HL-60 (cell line): ENCODE measurements around the gene USO1.
A peak's percentile ranks its signal among the peaks of the same experiment; 100 is the strongest.

Experiments
- DNase-seq, 2 experiments: peaks; one replicate each; pipeline ENCODE4 v3.0.0-alpha.2; 2010 to 2020; ENCODE audit warnings: low read depth in 1 of 2, low spot score in 1 of 2
- H3K27ac ChIP-seq: fragments of 250-450 bp; sonication (Bioruptor Pico); replicated peaks from 2 replicates; pipeline ENCODE4 v1.5.1; 2020; ENCODE audit warnings: mild to moderate bottlenecking, moderate library complexity
- H3K27me3 ChIP-seq: fragments of 250-450 bp; sonication (Bioruptor Pico); 2 replicates; pipeline ENCODE4 v1.5.1; 2021; ENCODE audit warnings: mild to moderate bottlenecking, moderate library complexity; ENCODE audit not compliant: insufficient read depth, poor library complexity, severe bottlenecking
- H3K4me3 ChIP-seq: replicated peaks from 2 replicates; pipeline ENCODE4 v1.5.1; 2011; ENCODE audit warnings: mild to moderate bottlenecking, control low read depth, low read length; ENCODE audit not compliant: insufficient read depth
- GABPA ChIP-seq: IDR thresholded peaks from 2 replicates; pipeline ENCODE4 v1.6.1; 2012; ENCODE audit warnings: low read depth
- POLR2AphosphoS5 ChIP-seq: IDR thresholded peaks from 2 replicates; pipeline ENCODE4 v1.6.1; 2012; ENCODE audit warnings: low read depth
- SPI1 ChIP-seq: IDR thresholded peaks from 2 replicates; pipeline ENCODE4 v1.6.1; 2012; ENCODE audit warnings: low read depth, mild to moderate bottlenecking, borderline replicate concordance
- TF ChIP-seq, protein P1 (sequence below): IDR thresholded peaks from 2 replicates; pipeline ENCODE4 v1.6.1; 2012; ENCODE audit warnings: low read depth; ENCODE audit not compliant: insufficient replicate concordance
- TF ChIP-seq, protein P2 (sequence below): IDR thresholded peaks from one replicate; pipeline ENCODE4 v1.5.1; 2011; ENCODE audit warnings: low read length, control low read depth, inconsistent platforms; ENCODE audit not compliant: insufficient read depth

USO1 gene

DNA sequence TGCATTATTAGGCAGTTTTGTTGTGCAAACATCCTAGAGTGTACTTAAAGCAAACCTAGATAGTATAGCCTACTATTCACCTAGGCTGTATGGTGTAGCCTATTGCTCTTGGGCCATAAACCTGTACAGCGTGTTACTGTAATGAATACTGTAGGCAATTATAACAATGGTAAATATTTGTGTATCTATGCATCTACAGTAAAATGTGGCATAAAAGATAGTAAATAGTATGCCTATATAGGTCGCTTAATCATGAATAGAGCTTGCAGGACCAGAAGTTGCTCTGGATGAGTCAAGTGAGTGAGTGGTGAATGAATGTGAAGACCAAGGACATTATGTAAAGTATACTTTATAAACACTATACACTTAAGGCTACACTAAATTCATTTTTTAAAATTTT, 16.6 kb downstream of the USO1 start:
- Histone ChIP-seq H3K27me3 (no peaks in the 10 kb centered on the region), H3K4me3 (no peak overlapping the region), H3K27ac (no peak overlapping the region)
- no peak for DNase-seq
- TF ChIP-seq GABPA (no peak), SPI1 (no peak), POLR2AphosphoS5 (no peak)
- TF ChIP-seq, protein P1, sequence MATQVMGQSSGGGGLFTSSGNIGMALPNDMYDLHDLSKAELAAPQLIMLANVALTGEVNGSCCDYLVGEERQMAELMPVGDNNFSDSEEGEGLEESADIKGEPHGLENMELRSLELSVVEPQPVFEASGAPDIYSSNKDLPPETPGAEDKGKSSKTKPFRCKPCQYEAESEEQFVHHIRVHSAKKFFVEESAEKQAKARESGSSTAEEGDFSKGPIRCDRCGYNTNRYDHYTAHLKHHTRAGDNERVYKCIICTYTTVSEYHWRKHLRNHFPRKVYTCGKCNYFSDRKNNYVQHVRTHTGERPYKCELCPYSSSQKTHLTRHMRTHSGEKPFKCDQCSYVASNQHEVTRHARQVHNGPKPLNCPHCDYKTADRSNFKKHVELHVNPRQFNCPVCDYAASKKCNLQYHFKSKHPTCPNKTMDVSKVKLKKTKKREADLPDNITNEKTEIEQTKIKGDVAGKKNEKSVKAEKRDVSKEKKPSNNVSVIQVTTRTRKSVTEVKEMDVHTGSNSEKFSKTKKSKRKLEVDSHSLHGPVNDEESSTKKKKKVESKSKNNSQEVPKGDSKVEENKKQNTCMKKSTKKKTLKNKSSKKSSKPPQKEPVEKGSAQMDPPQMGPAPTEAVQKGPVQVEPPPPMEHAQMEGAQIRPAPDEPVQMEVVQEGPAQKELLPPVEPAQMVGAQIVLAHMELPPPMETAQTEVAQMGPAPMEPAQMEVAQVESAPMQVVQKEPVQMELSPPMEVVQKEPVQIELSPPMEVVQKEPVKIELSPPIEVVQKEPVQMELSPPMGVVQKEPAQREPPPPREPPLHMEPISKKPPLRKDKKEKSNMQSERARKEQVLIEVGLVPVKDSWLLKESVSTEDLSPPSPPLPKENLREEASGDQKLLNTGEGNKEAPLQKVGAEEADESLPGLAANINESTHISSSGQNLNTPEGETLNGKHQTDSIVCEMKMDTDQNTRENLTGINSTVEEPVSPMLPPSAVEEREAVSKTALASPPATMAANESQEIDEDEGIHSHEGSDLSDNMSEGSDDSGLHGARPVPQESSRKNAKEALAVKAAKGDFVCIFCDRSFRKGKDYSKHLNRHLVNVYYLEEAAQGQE = no peak
- TF ChIP-seq, protein P2, sequence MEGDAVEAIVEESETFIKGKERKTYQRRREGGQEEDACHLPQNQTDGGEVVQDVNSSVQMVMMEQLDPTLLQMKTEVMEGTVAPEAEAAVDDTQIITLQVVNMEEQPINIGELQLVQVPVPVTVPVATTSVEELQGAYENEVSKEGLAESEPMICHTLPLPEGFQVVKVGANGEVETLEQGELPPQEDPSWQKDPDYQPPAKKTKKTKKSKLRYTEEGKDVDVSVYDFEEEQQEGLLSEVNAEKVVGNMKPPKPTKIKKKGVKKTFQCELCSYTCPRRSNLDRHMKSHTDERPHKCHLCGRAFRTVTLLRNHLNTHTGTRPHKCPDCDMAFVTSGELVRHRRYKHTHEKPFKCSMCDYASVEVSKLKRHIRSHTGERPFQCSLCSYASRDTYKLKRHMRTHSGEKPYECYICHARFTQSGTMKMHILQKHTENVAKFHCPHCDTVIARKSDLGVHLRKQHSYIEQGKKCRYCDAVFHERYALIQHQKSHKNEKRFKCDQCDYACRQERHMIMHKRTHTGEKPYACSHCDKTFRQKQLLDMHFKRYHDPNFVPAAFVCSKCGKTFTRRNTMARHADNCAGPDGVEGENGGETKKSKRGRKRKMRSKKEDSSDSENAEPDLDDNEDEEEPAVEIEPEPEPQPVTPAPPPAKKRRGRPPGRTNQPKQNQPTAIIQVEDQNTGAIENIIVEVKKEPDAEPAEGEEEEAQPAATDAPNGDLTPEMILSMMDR = no peak

DNA sequence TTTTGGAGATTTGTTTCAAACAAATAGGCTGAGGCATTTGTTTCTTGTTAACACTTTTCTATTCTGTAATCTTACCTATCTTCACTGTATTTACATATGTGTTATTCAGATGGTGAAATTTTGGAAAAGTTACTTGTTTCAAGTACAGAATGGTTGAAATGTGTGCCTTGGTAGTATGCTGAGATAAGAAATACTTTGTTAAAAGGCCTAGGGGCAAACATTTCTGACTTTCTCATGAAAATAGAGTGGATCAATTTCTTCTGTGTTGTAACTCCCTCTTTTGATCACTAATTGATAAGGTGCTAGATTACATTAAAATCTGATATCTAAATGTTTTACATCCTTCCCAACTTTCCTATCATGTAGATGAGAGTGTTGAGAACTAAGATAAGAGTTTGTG, 18.1 kb downstream of the USO1 start:
- no peak overlapping the region for H3K4me3 ChIP-seq
- H3K27ac ChIP-seq = no peak overlapping the region
- TF ChIP-seq, protein P1 = no peak
- TF ChIP-seq POLR2AphosphoS5 (no peak), GABPA (no peak), SPI1 (no peak)
- TF ChIP-seq, protein P2 = no peak
- no peaks in the 10 kb centered on the region for H3K27me3 ChIP-seq
- DNase-seq = no peak

DNA sequence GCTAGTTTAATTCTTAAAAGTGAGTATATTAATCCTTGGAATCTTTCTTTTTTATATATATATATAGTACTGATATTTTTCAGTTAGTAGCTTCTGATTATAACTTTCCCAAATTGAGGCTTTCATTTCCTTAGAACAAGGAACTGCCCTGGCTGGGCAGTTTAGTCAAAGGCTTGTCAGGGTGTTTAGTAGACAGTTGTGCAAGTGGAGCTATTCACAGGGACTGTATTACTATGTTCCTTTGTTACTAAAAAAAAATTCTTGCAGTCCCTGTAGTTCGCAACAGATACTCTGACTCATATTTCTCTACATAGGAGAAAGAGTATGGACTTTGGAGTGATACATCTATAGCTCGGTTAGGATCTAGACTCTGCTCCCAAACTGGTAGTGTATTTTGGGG, 20.8 kb downstream of the USO1 start:
- peak; percentile 20 to 34 for DNase-seq

More for the DNA sequence above, 20.8 kb downstream of the USO1 start:
- TF ChIP-seq, protein P2 = no peak
- TF ChIP-seq SPI1 = peak; percentile 10; the same call in 1 of the 2 replicates
- no peak for TF ChIP-seq POLR2AphosphoS5
- TF ChIP-seq, protein P1 = no peak
- TF ChIP-seq GABPA = no peak
- Histone ChIP-seq H3K4me3 (no peak overlapping the region), H3K27me3 (no peaks in the 10 kb centered on the region), H3K27ac (no peak overlapping the region)
